ENCODE data around the gene ZNF362.

DNA sequence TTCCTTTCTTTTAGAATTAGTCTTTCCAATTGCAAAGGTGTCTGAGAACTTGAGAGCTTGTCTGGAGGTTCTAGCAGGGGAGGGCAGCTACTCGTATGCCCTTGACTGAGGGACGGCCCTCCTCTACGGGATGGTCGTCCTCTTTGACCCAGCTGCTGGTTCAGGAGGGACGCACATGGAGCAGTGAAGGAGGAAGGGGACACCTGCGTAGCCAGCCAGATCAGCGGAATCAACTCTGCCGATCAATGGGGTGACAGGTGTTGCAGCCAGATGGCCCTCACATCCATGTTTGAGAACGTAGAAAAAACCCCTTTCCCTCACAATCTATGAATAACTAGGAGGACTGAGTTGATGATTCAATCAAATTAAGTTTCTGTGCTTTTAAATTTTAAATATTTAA lies 80.3 kb downstream of the ZNF362 start:
- TF ChIP-seq, protein P1, sequence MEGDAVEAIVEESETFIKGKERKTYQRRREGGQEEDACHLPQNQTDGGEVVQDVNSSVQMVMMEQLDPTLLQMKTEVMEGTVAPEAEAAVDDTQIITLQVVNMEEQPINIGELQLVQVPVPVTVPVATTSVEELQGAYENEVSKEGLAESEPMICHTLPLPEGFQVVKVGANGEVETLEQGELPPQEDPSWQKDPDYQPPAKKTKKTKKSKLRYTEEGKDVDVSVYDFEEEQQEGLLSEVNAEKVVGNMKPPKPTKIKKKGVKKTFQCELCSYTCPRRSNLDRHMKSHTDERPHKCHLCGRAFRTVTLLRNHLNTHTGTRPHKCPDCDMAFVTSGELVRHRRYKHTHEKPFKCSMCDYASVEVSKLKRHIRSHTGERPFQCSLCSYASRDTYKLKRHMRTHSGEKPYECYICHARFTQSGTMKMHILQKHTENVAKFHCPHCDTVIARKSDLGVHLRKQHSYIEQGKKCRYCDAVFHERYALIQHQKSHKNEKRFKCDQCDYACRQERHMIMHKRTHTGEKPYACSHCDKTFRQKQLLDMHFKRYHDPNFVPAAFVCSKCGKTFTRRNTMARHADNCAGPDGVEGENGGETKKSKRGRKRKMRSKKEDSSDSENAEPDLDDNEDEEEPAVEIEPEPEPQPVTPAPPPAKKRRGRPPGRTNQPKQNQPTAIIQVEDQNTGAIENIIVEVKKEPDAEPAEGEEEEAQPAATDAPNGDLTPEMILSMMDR (IDR thresholded peaks at IDR 0.05): no peak
- TF ChIP-seq POLR2A (IDR thresholded peaks at IDR 0.05) (no peak), POLR2AphosphoS5 (IDR thresholded peaks at IDR 0.05; ENCODE audit: insufficient read depth in 1 of 2, low read depth in 1 of 2) (no peak)
